GM12864 (cell line): ENCODE data around the gene TRPM5.

ENCODE experiments used
- DNase-seq: peaks from one replicate; pipeline ENCODE4 v3.0.0-alpha.2; 2011; ENCODE audit warnings: low read depth
- H3K4me3 ChIP-seq: 2 replicates; pipeline ENCODE4 v1.5.1; 2011; ENCODE audit warnings: mild to moderate bottlenecking, low read depth, low read length, control low read depth
- CTCF ChIP-seq: IDR thresholded peaks from 2 replicates; pipeline ENCODE4 v1.5.1; 2011; ENCODE audit warnings: low read depth, mild to moderate bottlenecking, moderate library complexity, low read length, control low read depth, inconsistent platforms; ENCODE audit errors: missing control alignments

TRPM5 gene

GRCh38 chr11:2434506-2435255, 9.6 kb downstream of the TRPM5 start:
- TF ChIP-seq CTCF = no peak
- no peak for DNase-seq
- H3K4me3 ChIP-seq = no peak overlapping the region

- no peak overlapping the region for H3K4me3 ChIP-seq
- no peak for DNase-seq
- no peak for TF ChIP-seq CTCF
Observed at GRCh38 chr11:2434008-2434407, 10.3 kb downstream of the TRPM5 start.

GRCh38 chr11:2433106-2433925, 11.0 kb downstream of the TRPM5 start:
- TF ChIP-seq CTCF = no peak
- no peak overlapping the region for H3K4me3 ChIP-seq
- no peak for DNase-seq

GRCh38 chr11:2432628-2433071, 11.7 kb downstream of the TRPM5 start:
- TF ChIP-seq CTCF = no peak
- DNase-seq = no peak
- no peak overlapping the region for H3K4me3 ChIP-seq

- DNase-seq = no peak
- no peak overlapping the region for H3K4me3 ChIP-seq
- TF ChIP-seq CTCF = no peak
Observed at GRCh38 chr11:2432171-2432621, 12.1 kb downstream of the TRPM5 start.

- TF ChIP-seq CTCF = no peak
- DNase-seq = no peak
- no peak overlapping the region for H3K4me3 ChIP-seq
Observed at GRCh38 chr11:2431395-2431794, 12.9 kb downstream of the TRPM5 start.
